Measurements from ENCODE around the gene NCOA3. TPM values are rescaled to one million over a fixed set of nuclear protein-coding genes. Genes with fewer than 3 reads are reported as not detected.

The NCOA3 gene
- polyA plus RNA-seq, 1 donor, result 15.9 TPM

DNA sequence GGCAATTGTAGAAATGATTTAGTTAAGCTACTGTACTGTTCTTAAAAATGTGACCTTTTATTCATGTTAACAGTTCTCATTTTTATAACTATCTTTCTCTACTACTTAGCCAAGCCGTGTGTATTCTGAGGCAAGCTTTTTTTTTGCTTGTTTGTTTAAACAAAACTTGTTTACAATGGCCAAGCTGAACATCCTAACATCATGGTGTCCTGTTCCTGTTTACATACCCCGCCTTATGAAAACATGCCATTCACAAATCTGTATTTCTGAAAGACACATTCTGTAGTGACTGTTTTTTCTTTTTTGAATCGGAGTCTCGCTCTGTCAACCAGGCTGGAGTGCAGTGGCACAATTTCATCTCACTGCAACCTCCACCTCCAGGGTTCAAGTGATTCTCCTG, 140.9 kb downstream of the NCOA3 start:
- DNase-seq, result no peak

DNA sequence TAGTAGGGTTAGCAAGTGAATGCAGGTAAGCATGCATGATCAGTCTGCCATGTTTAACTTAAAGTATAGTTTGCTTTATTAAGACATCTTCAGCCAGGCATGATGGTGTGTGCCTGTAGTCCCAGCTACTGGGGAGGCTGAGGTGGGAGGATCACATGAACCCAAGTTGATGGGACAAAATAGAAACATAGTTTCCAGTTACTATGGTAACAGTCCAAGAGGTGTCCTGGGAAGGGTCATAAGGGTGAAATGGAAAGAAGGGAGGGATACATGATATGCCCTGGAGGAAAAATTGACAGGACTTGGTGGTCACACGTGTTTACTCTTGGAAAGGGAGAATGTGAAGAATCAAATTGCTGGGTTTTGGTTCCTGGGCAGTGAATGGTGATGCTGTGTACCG, 143.9 kb downstream of the NCOA3 start:
- DNase-seq, result no peak

DNA sequence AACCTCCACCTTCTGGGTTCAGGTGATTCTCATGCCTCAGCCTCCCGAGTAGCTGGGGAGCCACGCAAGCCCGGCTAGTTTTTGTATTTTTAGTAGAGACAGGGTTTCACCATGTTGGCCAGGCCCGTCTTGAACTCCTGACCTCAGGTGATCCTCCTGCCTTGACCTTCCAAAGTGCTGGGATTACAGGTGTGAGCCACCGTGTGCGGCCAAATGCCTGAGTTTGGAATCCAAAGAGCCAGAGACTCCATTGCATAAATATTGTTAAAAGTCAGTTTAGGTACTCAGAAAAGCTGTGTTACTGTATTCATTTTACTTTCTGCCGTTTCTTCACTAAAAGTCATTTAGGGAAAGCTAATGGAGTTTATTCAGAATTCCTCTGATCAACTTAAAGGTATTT, 146.3 kb downstream of the NCOA3 start:
- DNase-seq, result no peak

DNA sequence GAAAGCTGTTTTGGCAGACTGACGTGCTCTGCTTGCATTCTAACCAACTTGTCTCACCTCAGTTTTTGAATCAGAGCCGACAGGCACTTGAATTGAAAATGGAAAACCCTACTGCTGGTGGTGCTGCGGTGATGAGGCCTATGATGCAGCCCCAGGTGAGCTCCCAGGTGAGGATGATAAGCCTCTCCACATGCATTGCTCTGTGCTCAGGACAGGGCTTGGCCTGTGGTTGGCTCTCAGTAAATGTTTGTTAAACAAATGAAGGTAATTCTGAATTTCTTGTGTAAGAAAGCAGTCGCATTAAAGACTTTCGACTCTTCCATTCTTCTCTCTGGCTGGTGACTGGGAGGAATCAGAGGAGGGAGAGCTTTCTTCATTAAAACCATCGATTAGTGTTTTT, 147.3 kb downstream of the NCOA3 start:
- DNase-seq, result no peak

DNA sequence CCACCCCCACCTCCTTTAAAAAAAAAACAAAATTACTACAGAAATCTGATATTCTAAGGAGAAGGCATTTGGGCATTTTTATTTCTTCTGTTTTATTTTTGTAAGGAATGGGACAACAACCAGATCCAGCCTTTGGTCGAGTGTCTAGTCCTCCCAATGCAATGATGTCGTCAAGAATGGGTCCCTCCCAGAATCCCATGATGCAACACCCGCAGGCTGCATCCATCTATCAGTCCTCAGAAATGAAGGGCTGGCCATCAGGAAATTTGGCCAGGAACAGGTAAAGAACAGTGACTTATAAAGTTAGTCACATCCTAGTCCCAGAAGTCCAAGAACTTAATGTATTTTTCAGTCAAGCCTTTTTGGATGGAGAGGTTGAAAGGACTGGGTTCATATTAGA, 150.6 kb downstream of the NCOA3 start:
- no peak for DNase-seq

- no peak for DNase-seq
Observed at GRCh38 chr20:47652794-47653193, 151.1 kb downstream of the NCOA3 start.

DNA sequence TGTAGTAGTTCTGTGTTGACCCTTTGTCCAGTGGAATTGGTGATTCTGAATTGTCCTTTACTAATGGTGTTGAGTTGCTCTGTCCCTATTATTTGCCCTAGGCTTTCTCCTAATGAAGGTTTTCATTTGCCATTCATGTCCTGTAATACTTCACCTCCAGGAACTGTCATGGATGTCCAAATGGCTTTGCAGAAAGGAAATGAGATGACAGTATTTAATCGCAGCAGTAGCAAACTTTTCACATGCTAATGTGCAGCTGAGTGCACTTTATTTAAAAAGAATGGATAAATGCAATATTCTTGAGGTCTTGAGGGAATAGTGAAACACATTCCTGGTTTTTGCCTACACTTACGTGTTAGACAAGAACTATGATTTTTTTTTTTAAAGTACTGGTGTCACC, 152.2 kb downstream of the NCOA3 start:
- DNase-seq, result no peak

DNA sequence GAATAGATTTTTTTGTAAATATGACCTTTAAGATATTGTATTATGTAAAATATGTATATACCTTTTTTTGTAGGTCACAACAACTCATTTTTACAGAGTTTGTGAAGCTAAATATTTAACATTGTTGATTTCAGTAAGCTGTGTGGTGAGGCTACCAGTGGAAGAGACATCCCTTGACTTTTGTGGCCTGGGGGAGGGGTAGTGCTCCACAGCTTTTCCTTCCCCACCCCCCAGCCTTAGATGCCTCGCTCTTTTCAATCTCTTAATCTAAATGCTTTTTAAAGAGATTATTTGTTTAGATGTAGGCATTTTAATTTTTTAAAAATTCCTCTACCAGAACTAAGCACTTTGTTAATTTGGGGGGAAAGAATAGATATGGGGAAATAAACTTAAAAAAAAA, 152.7 kb downstream of the NCOA3 start:
- no peak for DNase-seq

GRCh38 chr20:47655635-47656034, 153.9 kb downstream of the NCOA3 start:
- no peak for DNase-seq

GRCh38 chr20:47656318-47656717, 154.6 kb downstream of the NCOA3 start:
- no peak for DNase-seq

GRCh38 chr20:47659904-47660601, 158.4 kb downstream of the NCOA3 start:
- no peak for DNase-seq

DNA sequence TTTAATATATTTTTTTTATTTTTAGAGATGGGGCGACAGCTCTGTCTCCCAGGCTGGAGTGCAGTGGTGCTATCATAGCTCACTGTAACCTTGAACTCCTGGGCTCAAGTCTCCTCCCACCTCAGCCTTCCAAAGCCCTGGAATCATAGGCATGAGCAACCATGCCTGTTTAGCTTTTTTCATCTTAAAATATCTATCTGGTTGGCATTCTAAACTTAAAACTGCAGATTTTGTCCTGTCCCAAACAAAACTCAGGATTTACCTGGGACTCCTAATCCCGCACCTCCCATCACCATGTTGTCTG, 158.9 kb downstream of the NCOA3 start:
- DNase-seq, result no peak

DNA sequence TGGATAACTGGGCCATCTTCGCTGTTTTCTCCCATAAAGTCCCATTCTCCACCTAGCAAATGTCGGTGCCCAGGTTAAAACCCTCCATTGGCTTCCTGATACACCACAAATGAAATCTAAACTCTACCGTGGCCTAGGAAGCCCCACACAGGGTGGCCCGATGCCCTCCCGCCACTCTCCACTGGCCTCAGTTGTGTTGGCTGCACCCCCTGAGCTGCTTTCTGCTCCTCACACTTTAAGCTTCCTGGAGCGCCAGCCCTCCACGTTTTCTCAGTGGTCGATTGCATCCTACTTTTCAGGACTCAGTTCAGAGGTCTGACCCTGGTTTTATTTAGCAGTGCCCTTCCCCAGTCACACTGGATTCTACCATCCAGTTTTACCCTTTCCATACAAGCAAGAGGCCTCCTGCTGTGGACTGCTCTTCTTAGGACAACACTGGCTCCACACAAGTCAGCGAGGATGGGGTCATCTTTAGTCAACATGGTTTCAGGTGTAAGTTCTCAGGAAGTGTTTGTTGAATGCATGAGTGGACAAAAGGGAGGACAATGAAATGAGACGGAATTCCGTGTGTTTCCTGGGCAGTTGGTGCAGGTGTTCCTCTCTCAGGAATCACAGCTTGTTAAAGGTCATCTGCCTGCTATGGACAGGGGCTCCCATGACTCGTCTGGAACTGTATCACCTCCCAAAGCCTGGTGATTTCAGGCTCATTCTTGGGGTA, 159.5 kb downstream of the NCOA3 start:
- no peak for DNase-seq

DNA sequence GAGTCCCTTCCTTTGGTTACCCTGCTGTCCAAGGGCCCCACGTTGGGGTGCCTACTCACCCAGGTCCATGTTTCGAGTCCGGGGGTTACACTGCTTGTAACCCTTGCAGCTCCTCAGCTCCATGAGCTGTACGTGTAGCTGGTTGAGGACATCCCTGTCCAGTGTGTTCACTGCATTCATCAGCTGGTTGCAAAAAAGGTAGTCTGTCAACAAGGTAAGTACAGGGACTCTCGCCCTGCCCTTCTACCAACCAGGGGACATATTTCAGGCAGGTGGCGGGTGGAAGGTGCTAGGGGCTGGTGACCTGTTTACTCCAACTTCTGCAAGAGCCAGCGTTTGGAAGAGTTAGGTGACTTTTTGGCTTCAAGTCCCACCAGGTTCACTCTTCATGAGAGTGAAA, 160.0 kb downstream of the NCOA3 start:
- no peak for DNase-seq

GRCh38 chr20:47662483-47663353, 161.0 kb downstream of the NCOA3 start:
- no peak for DNase-seq

- DNase-seq, result peak; percentile 84
Observed at GRCh38 chr20:47663354-47664067, 161.8 kb downstream of the NCOA3 start.

DNA sequence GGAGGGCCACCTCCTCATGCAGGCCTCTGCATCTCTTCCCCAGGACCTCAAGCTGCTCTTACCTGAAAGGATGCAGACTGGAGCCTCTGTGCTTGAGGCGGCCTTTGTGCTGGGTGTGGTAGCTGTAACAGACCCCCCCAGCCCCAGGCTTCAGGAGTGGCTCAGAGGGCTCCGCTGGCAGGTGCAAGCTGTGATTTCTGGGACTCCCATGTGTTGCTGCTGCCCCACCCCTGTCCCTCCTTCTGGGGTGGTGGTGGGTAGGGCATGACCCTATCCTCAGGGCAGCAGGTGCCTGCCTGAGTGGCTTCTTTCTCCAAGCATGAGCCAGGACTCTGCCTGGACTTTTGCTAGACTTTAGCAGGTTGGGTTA, 162.4 kb downstream of the NCOA3 start:
- no peak for DNase-seq

- no peak for DNase-seq
Observed at GRCh38 chr20:47664744-47665143, 163.1 kb downstream of the NCOA3 start.

DNA sequence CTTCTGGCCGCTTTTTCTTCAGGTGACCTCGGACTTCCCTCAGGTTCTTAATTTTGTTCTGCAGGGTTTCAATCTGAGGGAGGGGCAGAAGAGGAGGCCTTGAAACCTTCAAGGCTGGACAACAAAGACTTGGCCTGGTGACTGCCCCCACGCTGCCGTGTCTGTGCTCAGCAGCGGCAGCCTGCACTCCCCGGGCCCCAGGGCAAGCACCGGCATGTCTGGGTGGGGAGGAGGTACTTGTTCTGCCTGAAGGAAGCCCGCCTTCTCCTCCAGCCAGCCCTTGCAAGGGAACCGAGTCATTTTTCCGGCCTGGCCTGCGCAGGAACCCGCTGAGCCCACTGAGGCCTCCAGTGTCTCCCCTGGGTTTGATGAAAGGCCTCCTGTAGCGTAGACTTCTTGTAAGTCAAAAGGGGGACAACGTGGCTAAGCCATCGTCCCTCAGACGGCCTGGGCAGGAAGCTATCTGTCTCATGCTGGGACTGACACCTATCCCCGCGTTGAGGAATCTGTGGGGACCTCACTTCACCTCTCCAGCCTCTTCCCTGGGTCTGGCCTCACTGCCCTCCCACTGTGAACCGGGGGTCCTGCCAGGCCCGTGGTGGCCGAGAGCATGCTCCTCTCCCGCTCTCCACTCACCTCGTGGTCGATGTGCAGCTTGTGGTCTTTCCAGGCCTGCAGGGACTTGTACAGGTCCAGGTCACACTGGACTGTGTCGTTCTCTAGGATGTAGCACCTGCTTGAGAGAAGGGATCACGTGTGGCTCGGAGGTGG, 163.7 kb downstream of the NCOA3 start:
- no peak for DNase-seq

GRCh38 chr20:47666304-47666703, 164.6 kb downstream of the NCOA3 start:
- DNase-seq, result no peak

- no peak for DNase-seq
Observed at GRCh38 chr20:47667086-47667485, 165.4 kb downstream of the NCOA3 start.

Data from hindlimb muscle (tissue), 1 donor.